Cardiac fibroblast (primary cell): Measurements from ENCODE around the gene APRT.

Experiments used
- DNase-seq, 2 donors: peaks; one replicate each; pipeline versions ENCODE4 v3.0.0 to v3.0.0-alpha.2; 2010; ENCODE audit warnings: low read depth in 2 of 2
- H3K4me3 ChIP-seq, 2 donors: replicated peaks in 1 of 2; 1 replicate in 1 of 2; 2 replicates in 1 of 2; pipeline ENCODE4 v1.5.1; 2011; ENCODE audit warnings: low read depth in 2 of 2, low read length in 2 of 2, mild to moderate bottlenecking in 2 of 2, moderate library complexity in 1 of 2
- CTCF ChIP-seq: IDR thresholded peaks from one replicate; pipeline ENCODE4 v1.5.1; 2011; ENCODE audit warnings: low read depth, mild to moderate bottlenecking, low read length, inconsistent platforms

Gene APRT

GRCh38 chr16:88764913-88765349 lies 46.8 kb downstream of the APRT start:
- peak in 1 of 2 donors; percentile 30 for DNase-seq
- no peak overlapping the region for H3K4me3 ChIP-seq
- no peak for TF ChIP-seq CTCF

- no peak overlapping the region for H3K4me3 ChIP-seq
- TF ChIP-seq CTCF: no peak
- DNase-seq: no peak
These were observed 47.6 kb downstream of the APRT start for GRCh38 chr16:88764080-88764479.

- no peak overlapping the region for H3K4me3 ChIP-seq
- DNase-seq: no peak
- TF ChIP-seq CTCF: no peak
These were observed 48.1 kb downstream of the APRT start for GRCh38 chr16:88763502-88764053.

GRCh38 chr16:88762941-88763340 lies 48.8 kb downstream of the APRT start:
- no peak for DNase-seq
- TF ChIP-seq CTCF: no peak
- no peak overlapping the region for H3K4me3 ChIP-seq

- TF ChIP-seq CTCF: no peak
- no peak overlapping the region for H3K4me3 ChIP-seq
- no peak for DNase-seq
These were observed 49.4 kb downstream of the APRT start for GRCh38 chr16:88762258-88762870.

GRCh38 chr16:88761830-88762229 lies 49.9 kb downstream of the APRT start:
- DNase-seq: no peak
- TF ChIP-seq CTCF: no peak

GRCh38 chr16:88761143-88761534 lies 50.6 kb downstream of the APRT start:
- DNase-seq: no peak
- H3K4me3 ChIP-seq: no peak overlapping the region
- TF ChIP-seq CTCF: no peak

More at GRCh38 chr16:88761830-88762229, 49.9 kb downstream of the APRT start:
- H3K4me3 ChIP-seq: no peak overlapping the region
